SIG-M5 treated with dmso at 0.1 percent for 504 hours (cell line): ENCODE data around the gene TRPV4.
A peak's percentile ranks its signal among the peaks of the same experiment; 100 is the strongest.

ENCODE experiments used
- DNase-seq: peaks from one replicate; lab custom pipeline; 2025; ENCODE audit not compliant: unreplicated experiment; lab: John Stamatoyannopoulos, UW

The TRPV4 gene

DNA sequence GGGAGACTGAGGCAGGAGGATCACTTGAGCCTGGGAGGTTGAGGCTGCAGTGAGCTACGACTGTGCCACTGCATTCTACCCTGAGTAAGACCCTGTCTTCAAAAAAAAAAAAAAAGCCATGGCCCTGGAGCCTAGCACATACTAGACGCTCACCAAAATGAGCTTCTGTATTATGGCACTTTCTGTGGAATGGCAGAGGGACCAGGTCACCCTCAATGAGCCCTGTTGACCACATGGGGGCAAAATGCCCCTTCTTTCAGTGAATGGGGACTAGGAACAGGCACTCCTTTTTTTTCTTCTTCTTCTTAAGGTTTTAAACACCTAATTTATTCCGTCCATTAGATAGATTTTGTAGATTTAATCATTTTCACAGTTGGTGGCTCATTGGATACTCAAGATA, 69.1 kb downstream of the TRPV4 start:
- no peak for DNase-seq

DNA sequence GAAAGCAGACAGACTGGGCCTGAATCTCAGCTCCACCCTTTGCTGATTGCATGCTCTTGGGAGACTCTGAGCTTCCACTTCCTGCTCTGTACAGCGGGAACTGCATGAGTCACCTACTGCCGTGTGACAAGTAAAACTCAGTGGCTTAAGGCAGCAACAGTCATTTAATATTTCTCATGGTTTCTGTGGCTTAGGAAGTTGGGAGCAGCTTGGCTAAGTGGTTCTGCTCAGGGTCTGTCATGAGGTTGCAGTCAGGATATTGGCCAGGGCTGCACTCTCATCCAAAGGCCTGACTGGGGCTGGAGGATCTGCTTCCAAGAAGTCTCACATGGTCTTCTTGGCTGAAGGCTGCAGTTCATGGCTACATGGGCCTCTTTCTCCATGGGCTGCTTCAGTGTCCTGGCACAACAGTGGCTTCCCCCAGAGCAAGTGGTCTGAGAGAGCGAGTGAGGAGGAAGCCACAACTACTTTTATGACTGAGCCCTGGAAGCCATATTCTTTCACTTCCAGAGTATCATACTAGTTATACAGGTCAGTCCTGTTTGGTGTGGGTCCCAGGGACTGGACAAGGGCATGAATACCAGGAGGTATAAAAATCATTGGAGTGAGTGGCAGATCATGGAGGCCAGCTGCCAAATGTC, 69.9 kb downstream of the TRPV4 start:
- DNase-seq, result peak; percentile 77

DNA sequence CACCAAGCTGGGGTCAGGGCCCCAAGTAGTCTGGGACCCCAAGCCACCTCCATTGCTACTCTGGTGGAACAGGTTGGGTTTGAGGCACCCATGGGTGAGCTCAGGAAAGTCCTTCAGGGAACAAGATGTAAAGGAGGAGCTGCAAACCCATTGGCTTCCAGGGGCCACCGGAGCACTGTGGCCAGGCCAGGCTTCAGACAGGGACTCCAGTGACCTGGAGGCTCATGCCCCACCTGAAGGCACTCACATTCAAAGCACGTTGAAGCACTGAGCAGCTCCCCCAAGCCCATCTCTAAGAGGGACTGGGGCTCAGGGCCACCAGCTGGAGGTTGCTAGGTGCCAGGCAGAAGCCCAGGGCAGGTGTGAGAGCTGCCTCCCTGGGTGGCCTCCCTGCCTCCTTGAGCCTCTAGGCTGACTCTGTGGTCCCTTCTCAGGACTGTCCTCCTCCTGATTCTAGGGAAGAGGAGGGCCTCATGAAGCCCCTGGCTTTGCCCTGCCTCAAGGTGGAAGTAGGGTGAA, 70.5 kb downstream of the TRPV4 start:
- no peak for DNase-seq

DNA sequence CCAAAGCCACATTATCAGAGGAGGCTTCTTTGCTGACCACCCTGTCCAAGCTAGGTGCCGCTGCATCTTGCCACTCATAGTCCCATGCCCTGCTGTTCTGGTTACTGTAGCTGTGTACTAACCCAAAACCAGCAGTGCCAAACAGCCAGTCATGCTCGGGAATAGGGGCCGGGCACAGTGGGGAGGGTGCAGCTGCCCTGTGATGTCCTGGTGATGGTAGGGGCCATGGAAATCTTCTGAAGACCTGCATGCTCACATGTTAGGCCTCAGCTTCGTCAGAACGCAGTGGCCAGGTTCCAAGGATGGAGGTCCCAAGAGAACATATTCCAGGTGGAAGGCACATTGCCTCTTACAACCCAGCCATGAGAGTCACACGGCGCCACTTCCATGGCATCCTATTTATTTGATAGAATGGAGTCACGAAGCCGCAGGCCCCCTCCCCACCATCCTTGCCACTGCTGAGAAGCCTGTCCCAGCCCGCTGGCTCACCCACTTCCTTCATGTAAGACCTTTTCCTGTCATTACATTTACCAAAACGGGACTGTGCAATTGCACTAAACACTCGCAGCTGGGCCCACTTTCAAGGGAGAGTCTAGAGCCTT, 71.0 kb downstream of the TRPV4 start:
- DNase-seq, result no peak

DNA sequence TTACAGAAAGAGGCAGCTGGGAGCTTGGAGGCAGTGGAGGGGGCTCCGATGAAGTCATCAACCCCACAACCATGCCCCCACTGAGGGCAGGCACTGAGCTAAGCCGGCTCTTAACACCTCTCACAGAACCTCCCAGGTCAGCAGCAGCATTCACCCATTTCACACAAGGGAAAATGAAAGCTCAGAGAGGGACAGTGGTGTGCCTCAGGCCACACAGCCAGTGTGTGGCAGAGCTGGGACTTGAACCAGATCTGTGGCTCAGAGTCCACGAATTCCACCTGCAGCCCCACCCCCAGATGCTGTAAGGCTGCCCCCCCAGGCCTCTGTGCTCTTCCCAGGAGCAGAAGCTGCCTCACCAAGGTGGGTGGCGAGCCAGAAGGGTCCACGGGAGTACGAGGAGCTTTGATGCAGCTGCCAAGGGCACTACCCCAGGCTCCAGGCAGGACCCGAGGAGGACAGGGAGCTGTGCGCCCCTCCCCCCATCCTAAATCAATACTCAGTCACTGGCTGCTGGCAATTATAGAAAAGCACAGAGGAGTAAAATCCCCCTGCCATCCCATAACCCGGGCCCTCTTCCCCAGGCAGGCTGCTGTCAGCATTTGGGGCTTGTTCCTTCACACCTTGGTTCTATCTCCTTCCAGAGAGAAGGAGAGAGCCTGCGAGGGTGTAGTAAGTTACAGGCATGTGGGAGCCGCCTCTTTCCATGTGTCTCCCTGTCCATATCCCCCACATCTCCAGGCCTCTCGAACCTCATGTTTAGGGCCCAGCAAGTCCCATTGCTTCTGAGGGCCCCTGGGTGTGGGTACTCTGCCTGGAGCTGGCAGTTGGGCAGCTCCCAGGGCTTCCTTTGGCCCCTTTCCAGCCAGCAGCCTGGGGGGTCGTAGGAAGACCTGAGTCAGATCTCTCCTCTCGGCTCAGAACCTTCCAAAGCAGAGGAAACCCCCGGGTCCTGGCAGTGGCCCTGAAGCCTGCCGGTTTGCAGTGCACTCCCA, 72.0 kb downstream of the TRPV4 start:
- DNase-seq, result no peak

DNA sequence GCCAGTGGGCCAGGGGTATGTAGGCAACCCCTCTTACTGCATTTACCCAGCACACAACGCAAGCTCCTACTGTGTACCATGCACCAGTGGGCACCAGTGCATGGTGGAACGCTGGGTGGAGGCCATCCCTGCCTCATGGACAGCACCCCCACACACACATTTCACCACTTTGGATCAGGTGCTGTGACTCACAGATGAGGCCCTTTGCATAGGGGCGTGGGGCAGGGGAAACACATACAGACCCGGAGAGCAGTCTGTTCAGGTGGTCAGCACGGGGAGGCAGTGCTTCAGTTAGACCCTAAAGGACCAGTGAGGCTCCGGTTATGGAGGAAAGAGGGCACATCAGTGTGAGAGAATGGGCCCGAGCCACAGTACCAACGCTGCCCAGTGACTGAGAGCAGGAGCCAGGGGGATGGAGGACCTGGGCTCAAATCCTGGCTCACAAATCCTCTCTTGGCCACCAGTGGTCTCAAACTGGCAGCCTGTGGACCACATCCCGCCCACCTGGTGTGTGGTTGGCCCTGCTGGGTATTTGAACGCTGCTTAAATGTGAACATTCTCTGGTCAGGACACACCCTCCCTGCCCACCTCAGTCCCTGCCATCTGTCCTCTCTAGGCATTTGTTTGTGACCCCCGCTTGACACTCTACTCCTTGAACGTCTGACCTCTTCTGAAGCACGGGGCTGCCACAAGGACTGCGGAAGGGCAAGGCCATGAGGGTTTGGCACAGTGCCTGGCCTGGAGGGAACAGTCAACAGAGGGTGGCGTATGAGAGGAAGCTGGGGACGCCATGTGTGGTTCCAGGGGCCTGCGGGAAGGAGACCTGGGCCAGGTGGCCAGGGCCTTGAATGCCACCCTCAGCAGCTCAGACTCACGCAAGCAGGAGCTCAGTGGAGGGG, 72.9 kb downstream of the TRPV4 start:
- DNase-seq, result no peak

DNA sequence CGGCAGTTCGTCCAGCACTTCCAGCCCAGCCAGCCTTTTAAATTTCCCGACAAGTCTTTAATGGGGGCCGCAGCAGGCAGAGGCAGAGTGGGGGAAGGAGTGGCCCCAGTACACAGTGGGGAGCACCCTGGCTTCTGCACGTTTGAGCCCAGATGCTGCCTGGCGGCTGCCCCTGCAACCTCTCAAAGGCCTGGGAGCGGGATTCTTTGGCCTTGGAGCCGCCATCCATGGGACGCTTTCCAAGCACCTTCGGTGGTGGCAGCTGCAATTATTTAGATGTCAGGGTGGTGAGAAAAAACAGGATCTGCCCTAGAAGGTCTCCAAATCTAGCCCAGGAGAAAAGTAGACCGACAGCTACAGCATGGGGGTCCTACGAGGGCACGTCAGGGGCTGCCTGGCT, 73.6 kb downstream of the TRPV4 start:
- DNase-seq, result no peak

DNA sequence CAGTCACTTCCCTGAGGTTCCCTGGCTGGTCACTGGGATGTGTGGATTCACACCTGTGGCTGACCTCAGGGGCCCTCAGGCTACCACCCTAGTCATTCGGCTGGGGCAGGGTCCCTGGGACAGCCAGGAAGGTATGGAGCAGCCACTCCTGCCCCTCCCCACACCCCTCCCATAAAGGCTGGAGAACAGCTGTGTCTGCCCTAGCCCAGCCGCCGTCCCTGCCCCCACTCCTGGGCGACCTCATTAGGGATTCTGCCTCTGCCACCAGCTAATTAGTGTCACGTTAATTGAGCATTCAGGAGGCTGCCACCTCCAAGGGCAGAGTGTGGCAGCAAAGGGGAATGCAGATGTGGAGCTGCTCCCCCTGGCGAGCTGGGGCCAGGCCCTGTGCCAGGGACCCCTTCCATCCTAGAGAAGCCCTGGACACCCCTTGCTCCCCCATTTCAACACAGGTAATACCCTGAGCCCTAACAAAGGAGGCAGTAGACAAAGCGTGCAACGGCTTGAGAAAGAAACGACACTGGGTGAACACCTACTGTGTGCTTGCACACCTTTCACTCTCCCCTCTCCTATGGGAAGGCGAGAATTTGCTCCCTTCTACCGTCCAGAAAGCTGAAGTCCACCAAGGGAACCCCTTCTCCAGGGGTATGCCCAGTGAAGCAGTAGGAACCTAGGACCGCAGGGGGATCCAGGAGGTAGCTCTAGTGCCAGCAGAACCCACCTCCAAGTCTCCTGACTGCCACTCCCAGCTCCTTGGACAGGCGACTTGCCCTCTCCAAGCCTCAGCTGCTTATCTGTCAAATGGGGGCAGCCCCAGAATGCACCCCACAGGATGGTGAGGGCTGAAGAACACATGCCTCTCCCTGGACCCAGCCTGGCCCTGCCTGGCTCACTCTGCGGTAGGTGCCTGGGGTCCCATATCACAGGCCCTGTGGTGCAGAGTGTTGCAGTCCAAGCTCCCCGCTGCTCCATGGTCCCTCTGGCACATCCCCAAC, 74.5 kb downstream of the TRPV4 start:
- DNase-seq, result no peak

DNA sequence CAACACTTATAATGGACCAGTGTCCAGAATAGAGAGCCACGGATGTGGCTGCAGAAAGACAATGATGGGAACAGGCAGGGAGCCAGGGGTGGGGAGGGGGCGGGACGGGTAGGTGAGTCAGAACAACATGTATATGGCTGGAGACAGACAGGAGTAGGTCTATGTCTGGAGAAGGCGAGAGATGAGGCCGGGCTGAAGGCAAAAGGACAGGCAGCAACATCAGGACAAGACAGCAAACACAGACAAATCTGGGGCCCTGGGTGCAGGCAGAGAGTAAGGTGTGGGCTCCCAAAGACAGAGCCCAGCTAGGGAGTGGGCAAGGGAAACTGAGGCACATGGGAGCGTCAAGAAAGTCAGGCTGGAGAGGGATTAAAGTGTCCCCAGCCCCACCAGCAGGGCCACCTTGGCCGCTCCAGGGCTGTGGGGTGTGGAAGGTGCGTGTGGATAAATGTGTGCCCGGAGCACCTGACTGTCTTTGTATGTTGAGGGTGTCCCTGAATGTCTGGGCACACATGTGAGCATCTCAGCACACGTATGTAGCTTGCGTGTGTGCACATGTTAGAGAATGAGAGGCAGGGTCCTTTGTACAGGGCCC, 75.4 kb downstream of the TRPV4 start:
- DNase-seq, result no peak

DNA sequence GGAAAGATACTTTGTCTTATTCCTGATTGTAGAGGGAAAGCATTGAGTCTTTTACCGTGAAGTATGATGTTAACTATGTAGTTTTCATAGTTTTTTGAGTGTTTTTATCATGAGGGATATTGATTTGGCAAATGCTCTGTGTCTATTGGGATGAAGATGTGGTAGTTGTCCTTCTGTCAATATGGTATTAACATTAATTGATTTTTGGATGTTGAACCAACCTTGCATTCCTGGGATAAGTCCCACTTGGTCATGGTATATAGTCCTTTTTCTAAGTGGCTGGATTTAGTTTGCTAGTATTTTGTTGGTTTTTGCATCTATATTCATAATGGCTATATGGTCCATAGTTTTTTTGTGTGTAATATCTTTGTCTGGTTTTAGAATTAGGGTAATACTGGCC, 76.7 kb downstream of the TRPV4 start:
- DNase-seq, result no peak

DNA sequence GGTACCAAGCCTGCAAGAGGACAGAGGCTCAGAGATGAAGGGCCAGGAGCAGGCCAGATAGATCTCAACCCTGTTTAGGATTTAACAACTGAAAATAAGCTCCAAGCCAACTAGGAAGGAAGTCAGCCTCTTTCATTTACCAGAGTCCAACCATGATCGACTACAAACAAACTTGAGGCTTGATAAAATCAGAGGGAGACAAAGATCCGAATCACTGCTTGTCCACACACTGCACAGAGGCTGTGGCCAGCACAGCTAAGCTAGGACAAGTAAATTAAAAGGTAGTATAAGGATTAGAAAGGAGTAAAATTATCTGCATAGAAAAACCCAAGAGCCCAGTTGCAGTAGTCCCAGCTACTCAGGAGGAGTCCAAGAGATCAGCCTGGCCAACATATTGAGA, 79.2 kb downstream of the TRPV4 start:
- no peak for DNase-seq

DNA sequence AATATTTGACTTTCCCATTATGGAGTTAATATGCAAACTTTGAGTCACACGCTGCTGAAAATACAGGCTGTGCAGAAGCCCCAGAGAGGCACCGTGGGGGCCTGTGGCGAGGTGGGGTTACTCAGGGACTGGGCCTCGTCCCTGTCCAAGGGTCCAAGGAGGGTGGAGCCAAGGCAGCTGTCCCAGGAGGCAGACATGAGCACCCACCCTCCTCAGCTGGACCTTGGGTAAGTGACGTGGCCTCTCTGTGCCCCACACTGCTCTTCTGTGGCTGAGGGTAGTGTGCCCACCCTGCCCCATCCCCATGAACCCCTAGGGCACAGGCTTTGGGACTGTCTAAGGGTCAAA, 80.2 kb downstream of the TRPV4 start:
- no peak for DNase-seq

DNA sequence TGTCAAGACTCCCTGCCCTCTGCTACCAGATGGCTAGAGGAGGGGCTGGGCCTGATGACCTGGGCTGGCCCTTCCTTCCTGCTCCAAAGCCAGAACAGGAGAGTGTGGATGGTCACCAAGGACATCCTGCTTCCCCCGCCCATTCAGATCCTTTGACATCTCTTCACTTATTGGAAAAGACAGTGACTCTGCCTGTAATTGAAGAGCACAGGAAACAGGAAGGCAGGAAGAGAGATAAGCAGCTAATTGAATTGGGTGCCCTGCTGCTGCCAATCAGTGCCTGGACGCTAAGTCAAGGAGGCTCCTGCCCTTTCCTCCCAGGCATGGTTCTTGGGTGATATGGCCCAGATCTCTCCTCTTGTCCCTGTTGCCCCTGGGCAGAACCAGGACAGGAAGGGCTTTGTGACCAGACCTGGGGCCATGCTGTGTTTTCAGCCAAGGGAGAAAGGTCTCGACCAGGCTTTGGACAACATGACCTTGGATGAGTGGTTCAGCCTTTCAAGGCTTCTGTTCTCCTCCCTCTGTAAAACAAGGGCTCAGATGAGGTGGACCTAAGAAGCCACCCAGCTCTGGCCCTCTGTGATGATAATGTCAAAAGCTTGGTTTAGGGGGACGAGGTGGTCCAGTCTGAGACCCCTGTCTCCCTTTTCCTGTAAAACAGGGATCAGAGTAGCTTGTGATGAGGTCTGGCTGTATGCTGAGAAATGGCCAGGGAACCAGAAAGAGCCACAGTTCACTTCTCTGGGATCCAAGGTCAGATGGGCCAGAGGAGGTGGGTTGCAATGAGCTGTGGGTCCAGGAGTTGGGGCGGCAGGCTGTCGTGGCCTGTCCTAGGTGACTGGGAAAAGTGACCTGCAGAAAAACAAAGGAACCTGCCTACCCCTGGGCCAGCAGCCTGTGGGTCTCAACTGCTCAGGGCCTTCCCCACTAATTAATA, 80.8 kb downstream of the TRPV4 start:
- no peak for DNase-seq

DNA sequence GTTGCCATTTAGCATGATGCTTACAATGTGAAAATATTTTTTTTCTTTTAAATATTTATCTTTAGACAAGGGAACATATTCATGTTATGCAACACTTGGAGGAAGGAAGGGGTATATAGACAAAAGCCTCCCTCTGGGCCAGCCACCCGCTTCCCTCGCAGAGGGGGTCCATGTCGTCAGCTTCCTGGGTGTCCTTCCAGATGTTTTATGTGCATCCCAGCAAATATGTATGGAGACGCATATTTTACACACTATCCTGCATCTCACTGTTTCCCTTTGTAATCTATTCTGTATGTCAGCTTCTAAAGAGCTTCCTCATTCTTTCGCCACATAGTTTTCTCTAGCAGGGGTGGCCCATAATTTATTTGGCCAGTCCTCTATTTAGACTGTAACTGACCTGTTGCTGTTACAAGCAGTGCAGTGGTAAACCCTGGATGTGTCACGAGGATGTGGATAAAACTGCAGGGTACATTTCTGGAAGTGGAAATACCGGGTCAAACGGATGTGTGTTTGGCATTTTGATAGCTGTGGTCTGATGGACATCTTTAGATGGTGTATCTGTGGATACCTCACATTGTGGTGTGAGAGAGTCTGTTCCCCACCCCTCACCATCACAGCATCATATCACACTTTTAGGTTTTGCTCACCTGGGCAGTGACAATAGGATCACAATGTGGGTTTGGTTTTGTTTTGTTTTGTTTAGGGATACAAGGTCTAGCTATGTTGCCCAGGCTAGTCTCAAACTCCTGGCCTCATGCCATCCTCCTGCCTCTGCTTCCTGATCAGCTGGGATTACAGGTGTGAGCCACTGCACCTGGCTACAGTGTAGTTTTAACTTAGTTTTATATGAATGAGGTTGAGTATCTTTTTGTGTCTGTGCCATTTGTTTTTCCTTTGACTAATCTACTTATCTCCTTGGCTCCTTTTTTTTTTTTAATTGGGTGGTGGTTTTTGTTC, 87.9 kb downstream of the TRPV4 start:
- DNase-seq, result peak; percentile 44

DNA sequence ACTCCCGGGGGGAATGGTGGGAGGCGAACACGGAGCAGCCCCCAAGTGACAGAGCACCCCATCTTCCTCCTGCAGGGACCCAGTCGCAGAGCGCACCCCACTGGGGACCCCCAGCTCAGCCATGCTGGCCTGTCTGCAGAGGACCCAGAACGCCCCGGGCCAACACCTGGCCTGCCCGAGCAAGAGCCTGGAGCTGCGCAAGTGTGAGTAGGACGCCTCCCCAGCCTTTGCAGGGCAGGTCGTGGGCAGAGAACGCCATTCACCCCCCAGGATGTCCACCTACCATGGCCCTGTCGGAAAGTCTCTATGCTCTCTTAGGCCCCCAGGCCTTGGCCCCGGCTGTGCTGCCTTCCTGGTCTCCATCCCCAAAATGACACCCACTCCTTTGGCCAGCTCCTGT, 89.2 kb downstream of the TRPV4 start:
- no peak for DNase-seq

DNA sequence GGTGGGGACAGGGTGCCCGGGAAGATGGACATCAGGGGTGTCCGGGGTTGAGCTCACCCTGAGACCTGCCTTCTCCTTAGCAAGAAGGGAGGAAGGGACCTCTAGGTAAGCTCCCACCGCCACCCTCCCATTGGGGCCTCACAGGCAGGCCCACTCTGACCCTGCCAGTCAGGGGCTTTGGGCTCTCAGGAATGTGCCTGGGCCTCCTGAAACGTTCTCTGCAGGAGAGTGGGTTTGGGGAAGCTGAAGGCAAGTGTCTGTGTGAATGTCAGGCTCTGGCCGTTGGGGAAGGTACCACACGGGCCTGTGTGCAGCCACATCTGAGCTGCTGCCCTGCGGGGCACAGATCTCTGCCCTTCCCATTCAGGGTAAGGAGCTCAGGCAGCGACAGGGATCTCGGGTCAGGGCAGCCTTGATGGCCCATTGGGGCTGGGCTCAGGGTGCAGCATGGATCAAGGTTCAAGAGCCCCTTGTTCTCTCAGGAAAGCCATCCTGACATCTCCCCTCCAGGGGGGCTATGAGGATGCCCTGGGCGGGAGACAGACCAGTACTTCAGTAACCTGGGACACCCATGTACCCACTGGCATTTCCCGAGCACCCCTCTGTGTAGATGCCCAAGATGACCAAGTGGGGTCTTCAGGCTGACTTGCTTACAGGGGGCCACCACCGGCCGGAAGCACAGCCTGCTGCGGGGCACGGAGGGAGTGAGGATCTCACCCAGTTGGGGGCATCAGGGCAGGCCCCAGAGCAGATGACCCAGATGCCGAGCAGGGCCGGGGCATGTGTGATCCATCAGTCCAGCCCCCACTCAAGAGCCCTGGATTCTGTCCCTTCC, 89.9 kb downstream of the TRPV4 start:
- DNase-seq, result no peak
